GM06990 (cell line): ENCODE measurements around the gene RTN4R.

Experiments
- DNase-seq: peaks from one replicate; pipeline ENCODE4 v3.0.0-alpha.2; 2011; ENCODE audit not compliant: insufficient read length; ENCODE audit errors: extremely low read depth
- H3K27me3 ChIP-seq: replicated peaks from 2 replicates; pipeline ENCODE4 v1.6.0; 2011; ENCODE audit warnings: low read length; ENCODE audit not compliant: control insufficient read depth, insufficient read depth
- H3K36me3 ChIP-seq: 2 replicates; pipeline ENCODE4 v1.5.1; 2011; ENCODE audit warnings: low read length; ENCODE audit not compliant: control insufficient read depth, insufficient read depth
- H3K4me3 ChIP-seq: replicated peaks from 2 replicates; pipeline ENCODE4 v1.5.1; 2011; ENCODE audit warnings: low read depth, mild to moderate bottlenecking, control low read depth, low read length
- CTCF ChIP-seq: IDR thresholded peaks from 2 replicates; pipeline ENCODE4 v1.5.1; 2011; ENCODE audit warnings: low read length, control low read depth, mild to moderate bottlenecking, inconsistent platforms; ENCODE audit not compliant: insufficient read depth, poor library complexity, severe bottlenecking

The RTN4R gene

DNA sequence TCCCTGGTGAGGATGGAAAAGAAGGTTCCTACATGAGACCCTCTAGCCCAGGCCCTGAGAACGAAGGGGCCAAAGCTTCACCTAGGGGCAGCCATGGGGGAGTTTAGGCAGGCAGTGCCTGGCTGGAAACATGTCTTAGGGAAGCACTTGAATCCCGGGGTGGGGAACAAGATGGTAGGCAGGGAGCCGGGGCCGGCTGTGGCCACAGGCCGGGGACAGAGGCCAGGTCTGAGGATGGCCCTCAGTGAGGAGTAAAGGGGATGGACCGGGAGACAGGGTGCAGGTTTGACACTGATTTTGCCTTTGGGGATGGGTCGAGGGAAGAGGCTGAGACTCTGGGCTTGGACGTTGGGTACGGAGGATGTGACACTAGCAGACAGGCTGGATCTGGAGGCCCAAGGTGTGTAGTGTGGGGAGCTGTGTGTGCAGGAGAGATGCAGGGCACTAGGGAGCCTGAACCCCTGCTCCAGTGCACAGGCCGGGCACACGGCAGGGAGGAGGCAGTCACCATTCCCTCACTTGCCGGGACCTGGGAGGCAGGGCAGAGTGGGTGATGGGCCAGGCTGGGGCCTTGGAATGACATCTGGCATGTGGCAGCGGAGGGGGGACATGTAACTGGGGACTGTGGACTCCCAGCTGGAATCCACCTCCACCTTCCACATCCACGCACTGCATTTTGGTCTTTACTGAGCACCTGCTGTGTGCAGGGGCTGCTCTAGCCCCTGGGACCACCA is 6.1 kb downstream of the RTN4R start:
- TF ChIP-seq CTCF = no peak

GRCh38 chr22:20260071-20260765 is 7.9 kb downstream of the RTN4R start:
- DNase-seq = no peak
- Histone ChIP-seq H3K36me3 (no peaks in the 10 kb centered on the region), H3K4me3 (no peak overlapping the region), H3K27me3 (no peaks in the 10 kb centered on the region; the same call in 1 of the 2 replicates)
- TF ChIP-seq CTCF = no peak

More for the DNA sequence above, 6.1 kb downstream of the RTN4R start:
- Histone ChIP-seq H3K27me3 (no peaks in the 10 kb centered on the region; the same call in 1 of the 2 replicates), H3K4me3 (no peak overlapping the region), H3K36me3 (no peaks in the 10 kb centered on the region)
- no peak for DNase-seq

GRCh38 chr22:20259327-20259688 is 8.8 kb downstream of the RTN4R start:
- TF ChIP-seq CTCF = no peak
- no peaks in the 10 kb centered on the region; the same call in 1 of the 2 replicates for H3K27me3 ChIP-seq
- no peaks in the 10 kb centered on the region for H3K36me3 ChIP-seq
- no peak for DNase-seq
- no peak overlapping the region for H3K4me3 ChIP-seq

DNA sequence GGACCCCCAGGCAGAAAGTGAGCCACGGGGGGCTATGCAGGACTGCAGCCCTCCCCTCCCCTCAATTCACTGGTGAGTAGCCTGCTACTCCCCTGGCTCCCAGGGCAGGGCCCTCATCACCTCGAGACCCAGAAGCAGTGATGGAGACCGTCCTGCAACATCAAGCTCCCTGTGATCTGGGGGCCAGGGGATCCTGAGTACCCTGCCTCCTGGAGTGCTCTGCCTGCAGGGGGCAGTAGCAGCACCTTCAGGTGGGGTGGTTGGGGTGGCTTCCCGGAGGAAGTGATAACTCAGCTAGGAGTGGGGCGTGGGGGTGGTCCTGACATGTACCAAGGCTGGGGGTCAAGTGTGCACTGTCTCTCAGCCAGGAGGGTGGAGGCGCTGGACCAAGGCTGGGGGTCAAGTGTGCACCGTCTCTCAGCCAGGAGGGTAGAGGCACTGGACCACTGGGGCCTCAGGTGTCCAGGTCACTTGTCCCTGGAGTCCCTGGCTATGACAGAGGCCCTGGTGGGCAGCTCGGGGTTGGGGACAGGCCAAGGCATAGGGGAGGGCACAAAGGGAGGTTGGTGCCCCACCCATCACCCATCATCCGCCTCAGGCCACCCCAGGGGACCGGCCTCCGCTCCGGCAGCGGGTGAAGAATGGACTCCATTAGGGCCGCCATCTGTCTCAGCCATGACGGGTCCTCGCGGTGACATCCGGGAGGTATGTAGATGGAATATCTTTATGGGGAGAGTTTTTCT is 9.4 kb downstream of the RTN4R start:
- no peaks in the 10 kb centered on the region; the same call in 1 of the 2 replicates for H3K27me3 ChIP-seq
- no peaks in the 10 kb centered on the region for H3K36me3 ChIP-seq
- no peak for DNase-seq
- H3K4me3 ChIP-seq = no peak overlapping the region
- TF ChIP-seq CTCF = peak; percentile 69

DNA sequence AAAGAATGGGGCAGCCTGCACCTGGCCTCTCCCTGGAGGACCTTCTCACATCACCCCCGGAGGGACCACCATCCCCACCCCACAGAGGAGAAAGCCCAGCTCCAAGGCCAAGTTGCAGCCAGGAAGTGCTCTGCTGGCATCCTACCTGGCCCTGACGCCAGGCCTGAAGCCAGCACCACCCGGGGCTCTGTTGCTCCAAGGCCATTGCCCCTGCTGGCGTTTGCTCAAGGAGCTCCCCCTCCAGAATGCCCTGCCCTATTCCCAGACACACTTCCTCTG is 10.2 kb downstream of the RTN4R start:
- TF ChIP-seq CTCF = no peak
- Histone ChIP-seq H3K4me3 (no peak overlapping the region), H3K36me3 (no peaks in the 10 kb centered on the region), H3K27me3 (no peaks in the 10 kb centered on the region)
- no peak for DNase-seq
